SU-DHL-6 (cell line): Measurements from ENCODE around the gene EBLN2.

Source experiments
- H2AFZ ChIP-seq: fragments of 200-600 bp; sonication (generic); 2 replicates; pipeline ENCODE4 v1.6.1; 2014; ENCODE audit warnings: low read depth, mild to moderate bottlenecking, moderate library complexity, mixed read lengths, antibody characterized with exemption, low read length; ENCODE audit not compliant: severe bottlenecking
- H3F3A ChIP-seq: fragments of 200-600 bp; shearing (Covaris generic); 2 replicates; pipeline ENCODE4 v1.6.0; 2016; ENCODE audit warnings: antibody characterized with exemption, mild to moderate bottlenecking; ENCODE audit not compliant: insufficient read depth
- H3K27ac ChIP-seq: fragments of 200-600 bp; sonication (generic); 2 replicates; pipeline ENCODE4 v1.5.1; 2016; ENCODE audit warnings: low read depth, mild to moderate bottlenecking, low read length, moderate library complexity, mixed read lengths
- H3K27me3 ChIP-seq: fragments of 200-600 bp; sonication (generic), shearing (Covaris generic); 2 replicates; pipeline ENCODE4 v1.6.0; 2014; ENCODE audit warnings: mild to moderate bottlenecking, low read length
- H3K36me3 ChIP-seq: fragments of 200-600 bp; sonication (generic); 2 replicates; pipeline ENCODE4 v1.6.1; 2014; ENCODE audit warnings: mild to moderate bottlenecking, low read length, mixed read lengths
- H3K4me2 ChIP-seq: fragments of 300-600, 200-600 bp; shearing (Covaris generic), sonication (generic); 2 replicates; pipeline ENCODE4 v1.6.0; 2014; ENCODE audit warnings: low read length, low read depth, mild to moderate bottlenecking; ENCODE audit not compliant: poor library complexity, severe bottlenecking
- H3K4me3 ChIP-seq: fragments of 200-600 bp; sonication (generic); 2 replicates; pipeline ENCODE4 v1.5.1; 2014; ENCODE audit warnings: antibody characterized with exemption, low read length, mild to moderate bottlenecking, mixed read lengths; ENCODE audit not compliant: insufficient read depth, poor library complexity, severe bottlenecking
- H3K79me2 ChIP-seq: fragments of 200-600 bp; sonication (generic); 2 replicates; pipeline ENCODE4 v1.6.1; 2014; ENCODE audit warnings: mild to moderate bottlenecking, low read length, moderate library complexity; ENCODE audit not compliant: insufficient read depth
- H3K9ac ChIP-seq: fragments of 200-600 bp; sonication (generic); 2 replicates; pipeline ENCODE4 v1.7.0; 2014; ENCODE audit warnings: mild to moderate bottlenecking, low read length
- H3K9me2 ChIP-seq: fragments of 200-600 bp; sonication (generic); replicated peaks from 2 replicates; pipeline ENCODE4 v1.6.1; 2014; ENCODE audit warnings: low read length; ENCODE audit not compliant: insufficient read depth
- H3K9me3 ChIP-seq: fragments of 200-600 bp; sonication (generic); 2 replicates; pipeline ENCODE4 v1.6.1; 2014; ENCODE audit warnings: low read length, mixed read lengths; ENCODE audit not compliant: insufficient read depth
- H4K20me1 ChIP-seq: fragments of 200-600 bp; sonication (generic); 2 replicates; pipeline ENCODE4 v1.6.1; 2014; ENCODE audit warnings: low read depth, mild to moderate bottlenecking, antibody characterized with exemption, low read length, moderate library complexity, mixed read lengths
- CTCF ChIP-seq: fragments of 200-600 bp; sonication (generic); IDR thresholded peaks from one replicate; pipeline ENCODE4 v1.5.1; 2017; ENCODE audit warnings: antibody characterized with exemption, mild to moderate bottlenecking, low read length, moderate library complexity; ENCODE audit not compliant: insufficient read depth, poor library complexity, severe bottlenecking
- EZH2phosphoT487 ChIP-seq: fragments of 200-600 bp; sonication (generic), shearing (Covaris generic); conservative IDR thresholded peaks from 2 replicates; pipeline ENCODE4 v1.6.1; 2018; ENCODE audit warnings: mild to moderate bottlenecking, antibody characterized with exemption, low read length, moderate library complexity, mixed read lengths

Gene EBLN2

GRCh38 chr3:73061416-73061815 lies at the start of gene EBLN2:
Gene EBLN2, plus strand, starts transcription at chr3:73061659. Its CDS starts 423 bp downstream, at chr3:73062082.
- TF ChIP-seq CTCF (no peak), EZH2phosphoT487 (no peak)
- H3K79me2 ChIP-seq: peaks cover 10% of the 10 kb centered on the region
- H3K36me3 ChIP-seq: peaks cover 56% of the 10 kb centered on the region
- no peak within 1 kb of the TSS for H3K9ac ChIP-seq
- no peak within 1 kb of the TSS for H2AFZ ChIP-seq
- no peak within 1 kb of the TSS for H3K27ac ChIP-seq
- no peaks in the 10 kb centered on the region for H3K9me3 ChIP-seq
- no peaks in the 10 kb centered on the region for H3K27me3 ChIP-seq
- peaks cover 28% of the 10 kb centered on the region for H4K20me1 ChIP-seq
- peaks cover 9% of the 10 kb centered on the region; the same call in 1 of the 2 replicates for H3F3A ChIP-seq
- H3K9me2 ChIP-seq: no peaks in the 10 kb centered on the region
- H3K4me2 ChIP-seq: no peak within 1 kb of the TSS
- no peak within 1 kb of the TSS for H3K4me3 ChIP-seq

- H3K27ac ChIP-seq: no peak overlapping the region
- peaks cover 100% of the 10 kb centered on the region for H3K79me2 ChIP-seq
- H3K9ac ChIP-seq: no peak overlapping the region
- H2AFZ ChIP-seq: no peak overlapping the region
- H3K27me3 ChIP-seq: no peaks in the 10 kb centered on the region
- TF ChIP-seq CTCF: no peak
- TF ChIP-seq EZH2phosphoT487: no peak
- peaks cover 15% of the 10 kb centered on the region; the same call in 1 of the 2 replicates for H3K36me3 ChIP-seq
- no peaks in the 10 kb centered on the region; the same call in 1 of the 2 replicates for H3F3A ChIP-seq
- H3K4me2 ChIP-seq: no peak overlapping the region
- no peaks in the 10 kb centered on the region for H3K9me3 ChIP-seq
- H3K4me3 ChIP-seq: no peak overlapping the region
- H4K20me1 ChIP-seq: peaks cover 70% of the 10 kb centered on the region
- no peaks in the 10 kb centered on the region for H3K9me2 ChIP-seq
These were observed 43.2 kb upstream of the EBLN2 start for GRCh38 chr3:73018298-73018697.

- no peak overlapping the region for H3K9ac ChIP-seq
- peaks cover 14% of the 10 kb centered on the region; the same call in 1 of the 2 replicates for H3K36me3 ChIP-seq
- H3K4me3 ChIP-seq: no peak overlapping the region
- no peak overlapping the region for H2AFZ ChIP-seq
- no peaks in the 10 kb centered on the region for H3K27me3 ChIP-seq
- H3K27ac ChIP-seq: no peak overlapping the region
- H3K9me3 ChIP-seq: no peaks in the 10 kb centered on the region
- peaks cover 100% of the 10 kb centered on the region for H3K79me2 ChIP-seq
- H4K20me1 ChIP-seq: peaks cover 70% of the 10 kb centered on the region
- H3F3A ChIP-seq: no peaks in the 10 kb centered on the region; the same call in 1 of the 2 replicates
- H3K9me2 ChIP-seq: no peaks in the 10 kb centered on the region
- no peak overlapping the region for H3K4me2 ChIP-seq
- TF ChIP-seq CTCF: no peak
- no peak for TF ChIP-seq EZH2phosphoT487
These were observed 42.5 kb upstream of the EBLN2 start for GRCh38 chr3:73018790-73019441.
